Fibroblast of pulmonary artery (primary cell): Measurements from ENCODE around the gene ZNF883.

Source experiments
- DNase-seq: peaks from one replicate; pipeline ENCODE4 v3.0.0-alpha.2; 2010; ENCODE audit warnings: low read depth
- H3K4me3 ChIP-seq: replicated peaks from 2 replicates; pipeline ENCODE4 v1.5.1; 2011; ENCODE audit warnings: low read depth, mild to moderate bottlenecking, control low read depth, low read length, moderate library complexity
- TF ChIP-seq, protein P1 (sequence below): IDR thresholded peaks from 2 replicates; pipeline ENCODE4 v1.5.1; 2011; ENCODE audit warnings: mild to moderate bottlenecking, control low read depth, low read length, inconsistent platforms; ENCODE audit errors: missing control alignments

Gene ZNF883

DNA sequence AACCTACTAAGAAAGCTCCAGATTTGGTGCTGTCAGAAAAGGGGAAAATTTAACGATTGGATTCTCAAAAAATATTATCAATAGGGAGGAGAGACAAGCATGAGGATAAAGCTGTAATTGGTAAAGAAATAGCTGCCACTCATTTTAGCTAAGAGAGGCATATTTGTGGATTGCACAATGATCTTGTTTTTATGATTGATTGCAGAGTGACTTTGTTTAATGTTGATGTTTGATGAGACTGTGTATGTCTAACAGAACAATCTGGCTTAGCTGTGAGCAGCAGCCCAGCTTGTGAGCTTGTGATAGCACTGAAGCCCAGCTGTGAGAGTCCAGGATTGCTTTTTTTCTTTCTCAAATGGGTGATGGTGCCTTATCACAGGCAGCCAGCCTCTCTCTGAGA, 56.4 kb downstream of the ZNF883 start:
- TF ChIP-seq, protein P1, sequence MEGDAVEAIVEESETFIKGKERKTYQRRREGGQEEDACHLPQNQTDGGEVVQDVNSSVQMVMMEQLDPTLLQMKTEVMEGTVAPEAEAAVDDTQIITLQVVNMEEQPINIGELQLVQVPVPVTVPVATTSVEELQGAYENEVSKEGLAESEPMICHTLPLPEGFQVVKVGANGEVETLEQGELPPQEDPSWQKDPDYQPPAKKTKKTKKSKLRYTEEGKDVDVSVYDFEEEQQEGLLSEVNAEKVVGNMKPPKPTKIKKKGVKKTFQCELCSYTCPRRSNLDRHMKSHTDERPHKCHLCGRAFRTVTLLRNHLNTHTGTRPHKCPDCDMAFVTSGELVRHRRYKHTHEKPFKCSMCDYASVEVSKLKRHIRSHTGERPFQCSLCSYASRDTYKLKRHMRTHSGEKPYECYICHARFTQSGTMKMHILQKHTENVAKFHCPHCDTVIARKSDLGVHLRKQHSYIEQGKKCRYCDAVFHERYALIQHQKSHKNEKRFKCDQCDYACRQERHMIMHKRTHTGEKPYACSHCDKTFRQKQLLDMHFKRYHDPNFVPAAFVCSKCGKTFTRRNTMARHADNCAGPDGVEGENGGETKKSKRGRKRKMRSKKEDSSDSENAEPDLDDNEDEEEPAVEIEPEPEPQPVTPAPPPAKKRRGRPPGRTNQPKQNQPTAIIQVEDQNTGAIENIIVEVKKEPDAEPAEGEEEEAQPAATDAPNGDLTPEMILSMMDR, result no peak
- H3K4me3 ChIP-seq, result no peak overlapping the region
- DNase-seq, result no peak

DNA sequence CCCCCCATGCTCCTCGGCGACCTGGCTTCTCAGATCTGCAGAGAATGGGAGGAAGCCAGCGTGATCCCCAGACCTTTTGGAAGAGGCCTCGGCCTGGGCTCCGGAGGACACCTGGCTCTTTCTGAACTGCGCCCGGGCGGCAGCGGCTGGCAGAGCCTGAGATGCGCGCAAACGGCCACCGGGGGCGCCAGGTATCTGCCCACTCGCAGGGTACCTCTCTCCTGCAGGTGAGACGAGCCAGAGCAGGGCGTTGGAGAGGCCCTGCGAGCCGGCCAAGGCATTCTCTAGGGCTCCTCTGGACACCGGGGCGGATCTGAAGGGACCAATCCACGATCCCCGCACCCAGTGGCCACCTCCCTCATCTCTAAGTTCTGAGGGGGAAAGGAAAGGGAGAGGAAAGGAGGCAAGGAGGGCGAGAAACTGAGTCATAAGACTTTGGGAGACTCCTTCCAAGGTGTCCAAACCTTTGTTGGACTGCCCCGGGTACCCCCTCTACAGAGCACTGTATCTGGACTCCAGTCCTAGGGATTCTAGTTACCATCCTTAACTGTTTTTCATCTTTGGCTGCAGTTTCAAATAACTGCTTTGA, 66.3 kb downstream of the ZNF883 start:
- DNase-seq, result no peak
- TF ChIP-seq, protein P1, result no peak
- H3K4me3 ChIP-seq, result no peak overlapping the region

DNA sequence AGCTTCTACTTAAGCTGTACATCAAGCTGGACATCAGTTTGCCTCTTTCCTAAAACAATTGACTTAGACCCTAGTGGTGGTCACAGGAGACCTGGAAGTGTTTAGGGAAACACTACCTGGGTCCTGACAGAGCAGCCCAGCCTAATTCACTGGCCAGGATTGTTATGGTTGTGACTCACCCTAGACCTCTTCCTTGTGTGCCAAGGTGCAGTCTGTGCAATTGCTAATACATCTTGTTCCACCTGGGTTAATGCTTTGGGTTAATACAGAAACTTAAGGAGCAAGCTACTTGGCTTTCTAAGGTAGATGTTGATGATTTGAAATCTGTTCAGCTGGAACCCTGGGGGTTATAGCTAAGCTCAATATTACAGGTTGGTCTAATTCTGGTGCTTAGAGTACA, 72.6 kb downstream of the ZNF883 start:
- DNase-seq, result no peak
- TF ChIP-seq, protein P1, result no peak
- no peak overlapping the region for H3K4me3 ChIP-seq

DNA sequence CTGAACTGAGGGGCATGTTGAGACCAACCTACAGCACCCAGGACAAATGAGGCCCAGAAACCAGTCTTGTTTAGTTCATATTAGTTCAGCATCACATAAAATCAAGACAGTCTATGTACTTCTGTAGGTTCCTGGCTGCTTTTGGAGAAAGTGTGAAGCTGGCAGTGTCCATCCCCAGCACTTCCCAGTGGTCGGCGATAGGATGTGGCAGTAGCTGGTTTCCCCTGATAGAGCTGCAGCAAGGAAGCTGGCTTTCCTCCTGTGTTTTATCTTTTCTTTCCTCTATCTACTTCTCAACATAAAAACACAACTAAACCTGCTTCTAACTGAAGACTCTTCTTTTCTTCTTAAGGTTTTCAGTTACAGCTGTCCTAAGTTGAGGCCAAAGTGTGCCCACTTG, 78.3 kb downstream of the ZNF883 start:
- TF ChIP-seq, protein P1, result no peak
- no peak overlapping the region for H3K4me3 ChIP-seq
- DNase-seq, result no peak

DNA sequence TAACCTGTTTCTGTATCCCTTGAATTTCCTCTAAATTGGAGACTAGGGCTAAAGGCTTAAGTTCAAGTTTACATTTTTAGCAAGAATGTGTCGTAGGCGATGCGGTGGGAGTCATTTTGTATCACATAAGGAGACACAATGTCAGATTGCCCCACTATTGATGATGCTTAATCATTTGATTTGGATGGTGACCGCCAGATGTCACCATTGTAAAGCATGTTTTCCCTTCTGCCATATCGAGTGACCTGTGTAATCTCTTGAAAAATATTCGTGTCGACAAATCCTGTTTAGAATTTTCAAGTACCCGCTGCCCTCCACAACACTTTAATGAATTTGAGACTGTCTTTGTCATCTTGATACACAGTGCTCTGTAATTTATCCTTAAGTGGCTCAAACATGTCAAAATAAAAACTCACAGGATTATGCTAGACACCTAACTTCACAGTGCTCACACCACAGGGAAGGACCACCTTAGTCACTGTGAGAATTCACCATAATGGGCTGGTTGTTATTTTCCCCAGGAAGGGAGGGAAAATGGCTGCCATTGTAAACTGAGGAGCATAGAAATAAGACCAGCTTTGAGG, 86.8 kb downstream of the ZNF883 start:
- TF ChIP-seq, protein P1, result peak; percentile 35
- peak; percentile 47 for DNase-seq
- no peak overlapping the region for H3K4me3 ChIP-seq

DNA sequence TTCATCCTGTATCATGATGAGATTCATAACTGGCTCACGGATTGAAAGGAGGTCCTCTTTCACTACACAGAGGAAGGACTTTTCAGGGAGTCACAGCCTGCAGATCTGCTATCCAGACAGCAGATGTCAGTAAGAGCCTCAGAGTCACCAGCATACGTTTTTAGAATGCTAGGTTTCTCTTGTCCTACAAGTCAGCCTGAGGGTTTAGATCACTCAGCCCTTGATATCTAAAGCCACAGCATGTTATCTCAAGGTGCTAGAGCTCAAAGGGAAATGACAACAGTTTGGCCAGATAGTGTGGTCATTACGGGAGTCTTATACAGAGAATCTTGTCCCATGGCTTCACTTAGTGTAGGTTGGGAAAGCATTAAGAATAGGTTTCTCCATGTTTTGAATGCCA, 90.4 kb downstream of the ZNF883 start:
- H3K4me3 ChIP-seq, result no peak overlapping the region
- TF ChIP-seq, protein P1, result peak; percentile 72
- peak; percentile 71 for DNase-seq

DNA sequence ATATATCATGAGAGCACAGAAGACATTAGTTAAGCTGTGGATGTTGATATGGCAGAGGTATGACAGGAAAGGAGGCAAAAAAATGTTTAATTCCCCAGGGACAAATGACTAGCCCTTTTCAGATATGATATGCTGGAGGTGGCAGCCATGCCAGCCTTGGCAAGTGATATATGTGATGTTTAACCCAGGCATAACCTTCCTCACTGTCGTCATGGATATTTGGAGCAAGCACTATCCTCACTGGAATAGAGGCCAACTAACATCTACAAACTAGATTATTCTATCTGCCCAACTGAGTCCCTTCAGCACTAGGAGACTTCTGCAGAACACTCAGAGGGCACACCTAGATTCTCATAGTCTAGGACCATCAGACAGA, 94.0 kb downstream of the ZNF883 start:
- TF ChIP-seq, protein P1, result no peak
- no peak for DNase-seq
- H3K4me3 ChIP-seq, result no peak overlapping the region
